ENCODE data around the gene NCAN. TPM values are rescaled to one million over a fixed set of nuclear protein-coding genes. Genes with fewer than 3 reads are reported as not detected.
"Not testable (repeated sequence)": the region's sequence is repeated elsewhere in the genome, so short reads cannot be mapped to it uniquely, and the experiment has no call there.

NCAN gene
- total RNA-seq, 1 experiment from 2014 or later: 0.15 TPM

GRCh38 chr19:19250196-19250801 is 38.5 kb downstream of the NCAN start:
- TF ChIP-seq POLR2AphosphoS5 (IDR thresholded peaks at IDR 0.05; ENCODE audit: low read depth, low read length) (no peak), REST (IDR thresholded peaks at IDR 0.05; ENCODE audit: insufficient read depth in 1 of 2, low read depth in 2 of 2, low read length in 1 of 2) (no peak), CTCF (IDR thresholded peaks at IDR 0.05) (no peak), SIN3A (IDR thresholded peaks at IDR 0.05; ENCODE audit: borderline replicate concordance, insufficient read depth, low read depth, low read length) (no peak), TCF7L2 (IDR thresholded peaks at IDR 0.05; ENCODE audit: low read depth, low read length) (no peak)
- POLR2A ChIA-PET: no interaction called here
- intact Hi-C loops (cut with micrococcal nuclease; ENCODE audit: unreplicated experiment) (no loop called here), in situ Hi-C loops (cut with HindIII; ENCODE audit: low pct_unique_long_range_greater_than_20kb, low sequenced_read_pairs) (no loop called here)
- Histone ChIP-seq H3K36me3 (ENCODE audit: control insufficient read depth, insufficient read depth, low read length) (no peaks in the 10 kb centered on the region), H3K27ac (ENCODE audit: low read length) (no peak overlapping the region), H3K4me1 (ENCODE audit: control insufficient read depth, insufficient read depth, low read length) (no peaks in the 10 kb centered on the region), H3K4me3 (ENCODE audit: low read depth in 2 of 2, low read length in 2 of 2) (no peak overlapping the region), H3K27me3 (ENCODE audit: control insufficient read depth, insufficient read depth, low read length) (peaks cover 6% of the 10 kb centered on the region; the same call in 1 of the 2 replicates), H3K9me3 (ENCODE audit: control insufficient read depth, insufficient read depth, low read depth, low read length) (no peaks in the 10 kb centered on the region)
- DNase-seq (ENCODE audit: low read depth, low spot score) (no peak), ATAC-seq (no peak; the same call in 1 of the 2 replicates)
- CTCF ChIA-PET: no interaction called here
- no TSS peak for BruUV-seq (replicated peaks)

GRCh38 chr19:19253409-19253808 is 41.7 kb downstream of the NCAN start:
- CTCF ChIA-PET; H3K36me3 ChIP-seq (ENCODE audit: control insufficient read depth, insufficient read depth, low read length); H3K27me3 ChIP-seq (ENCODE audit: control insufficient read depth, insufficient read depth, low read length); intact Hi-C loops (cut with micrococcal nuclease; ENCODE audit: unreplicated experiment); H3K4me1 ChIP-seq (ENCODE audit: control insufficient read depth, insufficient read depth, low read length); H3K9me3 ChIP-seq (ENCODE audit: control insufficient read depth, insufficient read depth, low read depth, low read length); BruUV-seq (replicated peaks); ATAC-seq; H3K27ac ChIP-seq (ENCODE audit: low read length); POLR2A ChIA-PET; in situ Hi-C loops (cut with HindIII; ENCODE audit: low pct_unique_long_range_greater_than_20kb, low sequenced_read_pairs); H3K4me3 ChIP-seq (ENCODE audit: low read depth in 2 of 2, low read length in 2 of 2); DNase-seq (ENCODE audit: low read depth, low spot score): not testable (repeated sequence)
